ENCODE data around the gene CLEC10A.

CLEC10A gene

DNA sequence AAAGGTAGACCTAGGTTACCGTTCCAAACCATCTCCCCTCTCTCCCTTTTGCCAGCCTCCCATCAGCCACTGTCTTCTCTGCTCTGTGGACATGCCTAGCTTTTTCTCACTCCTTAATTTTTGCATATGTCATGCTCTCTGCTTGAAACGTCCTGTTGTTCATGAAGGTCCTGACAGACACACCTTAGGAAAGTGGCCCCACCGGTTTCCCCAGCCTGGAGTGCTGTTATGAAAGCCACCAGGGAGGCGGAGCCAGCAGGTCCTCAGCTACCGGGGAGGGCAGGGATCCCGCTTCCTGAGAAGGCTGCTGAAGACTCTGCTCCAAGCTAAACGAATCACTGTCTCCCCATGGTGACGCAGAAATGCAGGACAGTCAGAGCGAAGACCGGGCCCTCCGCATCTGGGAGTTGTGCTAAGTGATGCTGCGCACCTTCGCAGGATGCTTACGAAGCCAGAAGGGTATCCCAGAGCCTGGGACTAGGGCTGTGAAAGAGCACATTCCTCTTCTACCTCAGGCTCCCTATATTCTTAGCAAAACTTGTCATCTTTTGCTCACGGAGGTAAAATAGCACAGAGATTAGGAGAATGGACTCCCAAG is 33.8 kb downstream of the CLEC10A start:
- in situ Hi-C loops (cut with HindIII; ENCODE audit: low sequenced_read_pairs), result no loop called here
- no peak for DNase-seq (ENCODE audit: low read depth)
- H3K4me3 ChIP-seq (ENCODE audit: low read depth, low read length), result no peak overlapping the region
- TF ChIP-seq, protein P1, sequence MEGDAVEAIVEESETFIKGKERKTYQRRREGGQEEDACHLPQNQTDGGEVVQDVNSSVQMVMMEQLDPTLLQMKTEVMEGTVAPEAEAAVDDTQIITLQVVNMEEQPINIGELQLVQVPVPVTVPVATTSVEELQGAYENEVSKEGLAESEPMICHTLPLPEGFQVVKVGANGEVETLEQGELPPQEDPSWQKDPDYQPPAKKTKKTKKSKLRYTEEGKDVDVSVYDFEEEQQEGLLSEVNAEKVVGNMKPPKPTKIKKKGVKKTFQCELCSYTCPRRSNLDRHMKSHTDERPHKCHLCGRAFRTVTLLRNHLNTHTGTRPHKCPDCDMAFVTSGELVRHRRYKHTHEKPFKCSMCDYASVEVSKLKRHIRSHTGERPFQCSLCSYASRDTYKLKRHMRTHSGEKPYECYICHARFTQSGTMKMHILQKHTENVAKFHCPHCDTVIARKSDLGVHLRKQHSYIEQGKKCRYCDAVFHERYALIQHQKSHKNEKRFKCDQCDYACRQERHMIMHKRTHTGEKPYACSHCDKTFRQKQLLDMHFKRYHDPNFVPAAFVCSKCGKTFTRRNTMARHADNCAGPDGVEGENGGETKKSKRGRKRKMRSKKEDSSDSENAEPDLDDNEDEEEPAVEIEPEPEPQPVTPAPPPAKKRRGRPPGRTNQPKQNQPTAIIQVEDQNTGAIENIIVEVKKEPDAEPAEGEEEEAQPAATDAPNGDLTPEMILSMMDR (IDR thresholded peaks at IDR 0.05; ENCODE audit: low read depth, low read length, missing control alignments), result no peak

- in situ Hi-C loops (cut with HindIII; ENCODE audit: low sequenced_read_pairs), result no loop called here
- no peak overlapping the region for H3K4me3 ChIP-seq (ENCODE audit: low read depth, low read length)
- TF ChIP-seq, protein P1 (IDR thresholded peaks at IDR 0.05; ENCODE audit: low read depth, low read length, missing control alignments), result peak; percentile 71
- DNase-seq (ENCODE audit: low read depth), result peak; percentile 75
Measured at GRCh38 chr17:7045492-7046126, 34.4 kb downstream of the CLEC10A start.

- no peak for DNase-seq (ENCODE audit: low read depth)
- H3K4me3 ChIP-seq (ENCODE audit: low read depth, low read length), result peak within 1 kb of the TSS; percentile 27
- in situ Hi-C loops (cut with HindIII; ENCODE audit: low sequenced_read_pairs), result no loop called here
- TF ChIP-seq, protein P1 (IDR thresholded peaks at IDR 0.05; ENCODE audit: low read depth, low read length, missing control alignments), result no peak
Measured at GRCh38 chr17:7043497-7044198, 36.4 kb downstream of the CLEC10A start, which contains the start of gene SLC16A11. SLC16A11 (minus strand) TSS chr17:7044092; CDS start chr17:7043513, 579 bp downstream.

DNA sequence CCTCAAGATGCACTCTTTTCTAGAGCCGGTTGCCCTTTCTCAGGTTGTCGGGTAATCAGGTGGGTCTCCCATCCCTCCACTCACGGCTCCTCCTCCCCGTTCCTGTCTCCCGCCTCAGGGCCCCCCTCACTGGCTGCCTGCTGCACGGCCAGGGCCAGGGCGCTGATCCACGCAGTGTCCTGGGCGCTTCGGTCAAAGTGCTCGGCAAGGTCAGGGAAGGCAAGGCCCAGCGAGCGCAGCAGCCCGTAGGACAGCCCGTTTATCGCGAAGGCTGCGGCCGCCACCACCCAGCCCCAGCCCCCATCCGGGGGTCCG is 36.9 kb downstream of the CLEC10A start:
- peak overlapping the region; percentile 27 for H3K4me3 ChIP-seq (ENCODE audit: low read depth, low read length)
- in situ Hi-C loops (cut with HindIII; ENCODE audit: low sequenced_read_pairs), result no loop called here
- no peak for DNase-seq (ENCODE audit: low read depth)
- TF ChIP-seq, protein P1 (IDR thresholded peaks at IDR 0.05; ENCODE audit: low read depth, low read length, missing control alignments), result no peak

DNA sequence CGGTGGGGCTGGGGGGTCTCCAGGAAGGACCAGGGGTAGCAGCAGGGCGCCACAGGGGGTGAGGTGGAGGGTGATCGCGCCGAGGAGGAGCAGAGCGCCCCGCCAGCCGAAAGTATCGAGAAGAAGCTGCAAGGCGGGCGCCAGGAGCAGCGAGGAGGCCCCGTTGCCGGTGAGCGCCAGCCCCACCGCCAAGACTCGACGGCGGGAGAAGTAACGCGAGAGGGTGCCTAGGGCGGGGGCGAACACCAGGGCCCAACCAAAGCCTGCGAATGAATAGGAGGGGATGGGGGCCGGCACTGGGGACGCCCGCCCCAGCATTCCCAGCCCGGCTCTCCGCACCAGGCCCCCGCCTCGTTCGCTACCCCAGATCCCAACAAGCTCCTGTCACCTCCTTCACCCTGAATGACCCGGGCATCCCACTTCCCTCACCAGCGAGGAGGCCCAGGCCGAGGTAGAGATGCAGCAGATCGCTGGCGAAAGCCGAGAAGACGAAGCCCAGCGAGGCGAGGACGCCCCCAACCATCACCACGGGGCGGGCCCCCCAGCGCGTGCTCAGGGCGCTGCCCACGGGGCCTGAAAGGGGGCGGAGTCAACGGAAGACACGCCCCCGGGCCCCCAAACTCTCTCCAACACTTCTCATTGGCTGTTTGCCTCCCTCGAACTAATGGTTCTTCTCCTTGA is 37.4 kb downstream of the CLEC10A start:
- DNase-seq (ENCODE audit: low read depth), result no peak
- in situ Hi-C loops (cut with HindIII; ENCODE audit: low sequenced_read_pairs), result no loop called here

More for the DNA sequence above, 37.4 kb downstream of the CLEC10A start:
- TF ChIP-seq, protein P1 (IDR thresholded peaks at IDR 0.05; ENCODE audit: low read depth, low read length, missing control alignments), result no peak
- H3K4me3 ChIP-seq (ENCODE audit: low read depth, low read length), result no peak overlapping the region

Measured in astrocyte of the cerebellum (primary cell).